ENCODE data around the gene TEX261.

TEX261 gene

DNA sequence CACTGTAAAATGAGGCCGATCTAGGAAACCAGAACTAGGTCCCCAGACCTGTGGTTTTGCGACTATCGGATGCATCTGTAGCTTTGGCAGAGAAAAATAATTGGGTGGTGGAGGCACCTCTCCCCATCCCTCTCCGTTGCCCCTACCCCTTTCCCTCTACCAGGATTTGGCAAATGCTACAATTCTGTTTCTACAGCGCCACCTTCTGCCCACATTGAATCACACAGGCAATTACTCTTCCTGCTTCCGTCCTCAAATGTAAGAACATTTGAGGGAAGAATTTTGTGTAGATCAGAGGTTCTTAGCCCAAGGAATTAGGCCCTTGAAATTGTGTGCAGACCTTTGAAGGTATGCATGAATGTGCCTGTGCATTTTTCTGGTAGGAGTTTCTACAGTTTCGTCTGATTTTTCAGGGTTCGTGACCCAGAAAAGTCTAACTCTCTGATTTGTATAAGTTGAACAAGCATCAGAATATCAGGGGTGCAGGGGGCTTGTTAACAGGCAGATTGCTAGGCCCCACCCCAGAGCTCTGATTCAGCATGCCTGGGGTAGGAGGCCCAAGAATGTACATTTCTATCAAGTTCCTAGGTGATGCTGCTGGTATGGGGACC lies 47.7 kb downstream of the TEX261 start:
- no peak overlapping the region for H3K4me3 ChIP-seq (ENCODE audit: control insufficient read depth, low read depth, low read length)
- peak; percentile 61 for DNase-seq (ENCODE audit: low read depth)
- TF ChIP-seq, protein P1, sequence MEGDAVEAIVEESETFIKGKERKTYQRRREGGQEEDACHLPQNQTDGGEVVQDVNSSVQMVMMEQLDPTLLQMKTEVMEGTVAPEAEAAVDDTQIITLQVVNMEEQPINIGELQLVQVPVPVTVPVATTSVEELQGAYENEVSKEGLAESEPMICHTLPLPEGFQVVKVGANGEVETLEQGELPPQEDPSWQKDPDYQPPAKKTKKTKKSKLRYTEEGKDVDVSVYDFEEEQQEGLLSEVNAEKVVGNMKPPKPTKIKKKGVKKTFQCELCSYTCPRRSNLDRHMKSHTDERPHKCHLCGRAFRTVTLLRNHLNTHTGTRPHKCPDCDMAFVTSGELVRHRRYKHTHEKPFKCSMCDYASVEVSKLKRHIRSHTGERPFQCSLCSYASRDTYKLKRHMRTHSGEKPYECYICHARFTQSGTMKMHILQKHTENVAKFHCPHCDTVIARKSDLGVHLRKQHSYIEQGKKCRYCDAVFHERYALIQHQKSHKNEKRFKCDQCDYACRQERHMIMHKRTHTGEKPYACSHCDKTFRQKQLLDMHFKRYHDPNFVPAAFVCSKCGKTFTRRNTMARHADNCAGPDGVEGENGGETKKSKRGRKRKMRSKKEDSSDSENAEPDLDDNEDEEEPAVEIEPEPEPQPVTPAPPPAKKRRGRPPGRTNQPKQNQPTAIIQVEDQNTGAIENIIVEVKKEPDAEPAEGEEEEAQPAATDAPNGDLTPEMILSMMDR (conservative IDR thresholded peaks at IDR 0.05; ENCODE audit: control insufficient read depth, insufficient read depth, low read depth, low read length): peak; percentile 86

DNA sequence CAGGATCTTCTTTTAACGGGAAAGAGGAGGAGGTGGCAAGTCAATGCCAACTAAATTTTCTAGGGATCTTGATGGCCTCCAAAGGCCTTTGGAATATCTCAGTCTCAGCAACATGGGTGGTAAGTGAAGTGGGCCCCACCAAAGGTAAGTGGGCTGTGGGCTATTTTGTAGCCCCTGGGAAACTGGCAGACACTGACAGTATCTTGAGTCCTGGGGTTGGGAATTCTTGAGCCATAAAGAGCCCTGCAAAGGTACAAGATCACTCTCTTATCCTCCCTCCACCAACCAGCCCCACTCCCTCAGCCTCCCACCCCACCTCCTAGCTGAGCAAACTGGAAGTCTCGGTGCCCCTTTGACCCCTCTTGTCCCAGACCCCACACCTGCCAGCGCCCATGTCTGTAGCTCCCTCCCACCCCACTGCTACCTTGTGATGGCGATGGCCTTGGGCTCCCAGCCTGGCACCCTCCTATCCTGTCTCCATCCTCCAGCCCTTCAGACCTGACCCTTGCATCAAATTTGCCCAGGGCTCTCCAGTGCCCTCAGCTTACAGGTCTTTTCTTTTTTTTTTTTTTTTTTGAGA lies 50.5 kb downstream of the TEX261 start:
- no peak for DNase-seq (ENCODE audit: low read depth)
- TF ChIP-seq, protein P1 (conservative IDR thresholded peaks at IDR 0.05; ENCODE audit: control insufficient read depth, insufficient read depth, low read depth, low read length): no peak
- no peak overlapping the region for H3K4me3 ChIP-seq (ENCODE audit: control insufficient read depth, low read depth, low read length)

DNA sequence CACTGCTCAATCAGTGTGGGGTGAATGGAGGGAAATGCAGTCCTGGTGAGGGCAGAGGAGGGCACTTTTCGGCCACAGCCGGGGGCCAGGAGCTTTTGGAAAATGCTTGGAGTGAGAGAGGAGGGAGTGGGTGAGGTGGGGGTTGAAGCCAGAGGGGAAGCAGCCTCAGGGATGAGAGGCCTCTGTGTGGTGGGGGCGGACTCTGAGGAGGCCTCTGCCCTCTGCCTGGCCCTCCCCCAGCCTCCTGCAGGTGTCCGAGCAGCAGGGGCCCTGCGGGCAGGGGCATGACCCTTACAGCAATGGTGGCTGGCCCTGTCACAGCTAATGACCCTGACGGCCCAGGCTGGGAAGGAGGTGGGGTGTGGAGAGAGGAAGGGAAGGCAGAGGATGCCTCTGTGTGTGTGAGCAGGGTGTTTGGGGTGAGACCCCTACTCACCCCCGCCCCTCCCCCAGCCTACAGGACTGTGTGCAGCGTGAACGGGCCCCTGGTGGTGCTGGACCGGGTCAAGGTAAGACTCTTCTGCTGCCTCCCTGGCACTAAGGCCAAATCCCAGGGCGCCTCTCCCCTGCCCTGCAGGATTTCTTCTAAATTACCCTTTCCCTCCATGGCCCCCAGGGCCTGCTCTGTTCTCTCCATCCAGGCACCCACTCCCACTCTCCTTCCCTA lies 51.3 kb downstream of the TEX261 start:
- no peak overlapping the region for H3K4me3 ChIP-seq (ENCODE audit: control insufficient read depth, low read depth, low read length)
- DNase-seq (ENCODE audit: low read depth): no peak
- TF ChIP-seq, protein P1 (conservative IDR thresholded peaks at IDR 0.05; ENCODE audit: control insufficient read depth, insufficient read depth, low read depth, low read length): no peak

DNA sequence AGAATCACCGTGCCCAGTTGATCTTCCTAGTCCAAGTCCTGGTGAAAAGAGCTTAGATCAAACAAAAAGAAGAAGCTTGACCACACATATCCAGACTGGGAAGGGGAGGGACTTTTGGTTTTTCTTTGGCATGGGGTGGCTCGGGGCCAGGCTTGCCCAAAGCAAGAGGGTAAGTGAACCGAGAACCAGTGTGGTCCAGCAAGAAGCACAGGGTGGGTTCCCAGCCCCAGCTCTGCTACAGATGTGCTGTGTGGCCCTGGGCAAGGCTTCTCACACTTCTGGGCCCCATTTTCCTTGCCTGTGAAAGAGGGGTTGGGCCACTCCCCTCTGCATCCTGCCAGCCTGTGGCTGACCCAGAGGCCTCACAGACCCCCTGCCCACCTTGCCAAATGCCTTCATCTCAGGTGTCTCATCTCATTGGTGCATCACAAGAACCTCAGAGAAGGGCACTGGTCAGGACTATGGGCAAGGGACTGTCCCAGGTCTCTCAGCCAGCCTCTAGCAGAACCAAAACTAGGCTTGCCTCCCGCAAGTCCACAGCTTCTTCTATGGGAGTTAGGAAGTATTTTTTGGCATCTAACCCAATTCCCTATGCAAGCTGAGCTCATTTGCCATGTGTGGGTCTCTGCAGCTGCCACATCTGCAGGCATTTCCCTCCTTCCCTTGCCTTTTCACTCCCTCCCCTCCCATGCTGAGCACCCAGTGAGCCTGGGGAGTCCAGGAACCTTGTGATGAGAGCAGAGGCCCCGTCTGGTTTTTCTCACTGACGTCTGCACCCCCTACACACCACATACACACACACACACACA lies 52.1 kb downstream of the TEX261 start:
- H3K4me3 ChIP-seq (ENCODE audit: control insufficient read depth, low read depth, low read length): no peak overlapping the region
- TF ChIP-seq, protein P1 (conservative IDR thresholded peaks at IDR 0.05; ENCODE audit: control insufficient read depth, insufficient read depth, low read depth, low read length): no peak
- DNase-seq (ENCODE audit: low read depth): peak; percentile 34

DNA sequence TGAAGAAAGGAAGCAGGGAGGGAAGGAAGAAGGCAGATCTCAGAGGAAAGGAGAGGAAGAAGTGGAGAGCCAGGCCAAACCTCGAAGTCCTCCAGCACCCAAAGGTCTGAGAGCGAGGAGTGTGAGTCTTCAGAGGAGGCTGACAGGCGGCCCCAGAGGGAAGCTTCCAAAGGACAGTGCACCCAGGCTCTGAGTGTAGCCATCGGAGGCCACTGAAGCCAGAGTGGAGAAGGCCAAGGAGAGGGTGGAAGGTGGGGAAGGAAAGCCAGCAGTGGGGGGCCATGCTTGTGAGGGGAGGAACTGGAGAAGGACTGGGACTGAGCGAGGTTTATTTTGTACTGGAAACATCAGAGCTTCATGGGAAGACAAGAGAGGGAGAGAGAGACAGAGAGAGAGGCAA lies 53.0 kb downstream of the TEX261 start:
- TF ChIP-seq, protein P1 (conservative IDR thresholded peaks at IDR 0.05; ENCODE audit: control insufficient read depth, insufficient read depth, low read depth, low read length): no peak
- DNase-seq (ENCODE audit: low read depth): no peak
- H3K4me3 ChIP-seq (ENCODE audit: control insufficient read depth, low read depth, low read length): no peak overlapping the region

DNA sequence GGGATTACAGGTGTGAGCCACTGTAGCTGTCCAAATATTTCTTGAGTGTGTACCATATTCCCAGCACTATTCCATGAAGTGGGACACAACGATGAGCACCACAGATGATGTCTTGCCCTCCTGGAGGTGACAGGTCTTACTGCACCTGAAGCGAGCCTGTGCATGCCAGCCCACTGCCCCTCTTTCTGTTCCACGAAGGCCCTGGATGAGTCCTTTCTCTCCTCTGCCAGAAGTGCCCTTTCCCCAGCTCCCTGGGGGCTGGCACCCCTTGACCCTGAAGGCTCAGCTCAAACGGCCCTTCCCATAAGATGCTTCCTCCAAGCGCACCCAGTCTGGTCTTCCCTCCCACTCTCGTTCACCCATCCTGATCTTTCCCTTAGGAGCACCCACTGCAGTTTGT lies 53.5 kb downstream of the TEX261 start:
- TF ChIP-seq, protein P1 (conservative IDR thresholded peaks at IDR 0.05; ENCODE audit: control insufficient read depth, insufficient read depth, low read depth, low read length): no peak
- DNase-seq (ENCODE audit: low read depth): no peak
- no peak overlapping the region for H3K4me3 ChIP-seq (ENCODE audit: control insufficient read depth, low read depth, low read length)
